ENCODE data around the gene NR2F2.

Gene NR2F2

DNA sequence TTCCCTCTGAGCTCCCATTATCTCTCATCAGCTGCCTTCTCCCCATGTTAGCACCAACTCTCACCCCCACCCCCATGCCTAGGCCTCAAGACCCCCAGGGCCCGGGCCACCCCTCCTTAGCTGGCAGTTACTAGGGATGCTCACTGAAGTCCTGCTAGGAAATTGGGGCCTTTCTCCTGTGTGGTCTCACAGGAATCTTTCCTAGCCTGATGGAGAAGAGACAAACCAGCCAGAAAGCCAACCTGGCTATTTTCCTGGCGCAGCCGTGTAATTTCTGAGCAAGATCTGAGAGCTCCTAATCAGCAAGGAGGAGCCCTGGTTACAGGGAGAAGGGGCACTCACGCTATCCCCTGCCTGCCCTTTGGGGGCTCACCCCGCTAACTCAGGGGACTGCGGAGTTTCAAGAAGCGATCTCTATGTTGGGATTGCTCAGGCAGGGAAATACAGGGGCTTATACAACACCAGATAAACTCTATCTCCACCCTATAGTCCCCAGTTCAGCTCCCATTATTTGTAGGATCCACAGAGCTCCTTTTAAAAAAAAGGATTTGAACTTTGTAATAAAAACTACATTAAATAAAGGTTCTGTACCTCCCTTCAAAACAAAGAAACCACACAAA, 25.2 kb downstream of the NR2F2 start:
- no peak for DNase-seq

DNA sequence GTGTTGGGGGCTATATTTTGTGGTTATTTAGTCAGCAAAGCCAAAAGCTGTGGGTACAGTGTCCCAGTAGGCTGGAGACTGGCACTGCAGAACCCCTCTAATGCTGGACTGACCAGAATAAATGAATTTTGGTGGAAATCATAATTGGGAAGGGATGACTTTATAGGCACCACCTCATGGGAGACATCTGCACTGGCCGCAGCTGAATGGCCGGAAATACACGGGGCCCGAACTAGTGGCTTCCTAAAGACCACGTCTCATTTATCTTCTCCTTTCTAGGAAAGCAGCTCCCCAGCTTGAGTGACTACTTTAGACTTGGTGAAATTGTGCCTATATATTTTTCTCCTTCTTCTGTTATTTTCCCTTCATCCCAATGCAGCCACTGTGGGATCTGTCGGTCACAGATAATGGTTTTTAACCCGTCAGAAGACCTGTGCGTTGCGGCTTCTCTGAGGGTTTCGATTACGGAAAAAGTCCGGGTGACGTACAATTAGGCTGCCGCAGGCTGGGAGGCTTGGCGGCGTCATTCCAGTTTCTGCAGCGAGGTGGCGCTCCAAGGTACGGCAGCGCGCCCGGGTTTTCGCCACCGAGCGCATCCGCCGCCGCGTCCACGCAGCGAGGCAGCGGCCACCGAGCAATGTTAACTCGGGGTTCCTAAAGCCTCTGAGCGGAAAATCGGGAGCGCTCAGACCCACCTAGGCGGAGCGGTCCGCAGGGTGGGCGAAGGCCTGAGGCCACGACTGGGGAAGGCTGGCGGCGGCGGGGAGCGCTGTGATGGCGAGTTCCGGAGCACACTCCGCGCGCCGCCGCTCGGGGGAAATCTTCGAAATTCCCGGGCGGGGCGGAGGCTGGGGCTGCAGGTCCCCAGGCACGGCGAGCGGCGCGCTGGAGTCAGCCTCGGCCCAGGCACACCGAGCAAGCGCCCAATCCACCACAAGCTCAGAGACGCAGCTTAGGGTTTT, 26.3 kb downstream of the NR2F2 start:
- peak; percentile 85 for DNase-seq

DNA sequence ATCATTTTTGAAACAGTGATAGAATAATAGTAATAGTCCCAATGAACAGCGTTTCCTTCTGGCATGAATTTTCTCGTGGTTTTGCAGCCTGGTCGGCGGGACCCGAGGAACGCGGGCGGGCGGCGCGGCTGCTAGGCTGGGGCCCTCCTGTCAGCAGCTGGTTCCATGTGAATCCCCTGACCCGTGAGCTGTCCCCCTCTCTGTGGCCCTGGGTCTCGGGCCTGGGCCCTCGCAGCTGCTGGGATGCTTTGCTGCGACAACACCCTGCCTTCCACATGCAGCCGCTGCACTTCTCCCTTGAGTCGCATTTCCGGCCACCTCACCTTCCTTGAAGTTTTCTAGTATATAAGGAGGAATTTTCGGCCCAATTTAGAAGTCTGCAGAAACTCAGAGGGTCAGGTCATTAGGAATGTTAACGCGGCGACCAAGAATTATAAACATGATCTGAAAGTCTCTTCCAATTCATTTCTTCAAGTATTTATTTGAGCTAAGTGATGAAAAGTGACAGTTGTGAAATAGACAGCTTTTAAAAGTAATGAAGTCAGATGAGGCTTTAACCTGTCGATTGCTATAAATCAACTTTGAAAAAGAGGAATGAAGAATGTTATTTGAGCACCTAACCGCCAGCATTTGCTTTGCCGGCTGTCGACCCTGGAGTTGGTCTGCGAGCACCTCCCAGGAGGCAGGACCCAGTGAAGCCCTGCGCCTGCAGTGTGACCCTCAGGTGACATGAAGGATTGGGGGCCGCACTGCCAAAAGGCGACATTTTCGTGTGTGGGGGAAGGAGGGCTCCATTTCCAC, 27.7 kb downstream of the NR2F2 start:
- no peak for DNase-seq

DNA sequence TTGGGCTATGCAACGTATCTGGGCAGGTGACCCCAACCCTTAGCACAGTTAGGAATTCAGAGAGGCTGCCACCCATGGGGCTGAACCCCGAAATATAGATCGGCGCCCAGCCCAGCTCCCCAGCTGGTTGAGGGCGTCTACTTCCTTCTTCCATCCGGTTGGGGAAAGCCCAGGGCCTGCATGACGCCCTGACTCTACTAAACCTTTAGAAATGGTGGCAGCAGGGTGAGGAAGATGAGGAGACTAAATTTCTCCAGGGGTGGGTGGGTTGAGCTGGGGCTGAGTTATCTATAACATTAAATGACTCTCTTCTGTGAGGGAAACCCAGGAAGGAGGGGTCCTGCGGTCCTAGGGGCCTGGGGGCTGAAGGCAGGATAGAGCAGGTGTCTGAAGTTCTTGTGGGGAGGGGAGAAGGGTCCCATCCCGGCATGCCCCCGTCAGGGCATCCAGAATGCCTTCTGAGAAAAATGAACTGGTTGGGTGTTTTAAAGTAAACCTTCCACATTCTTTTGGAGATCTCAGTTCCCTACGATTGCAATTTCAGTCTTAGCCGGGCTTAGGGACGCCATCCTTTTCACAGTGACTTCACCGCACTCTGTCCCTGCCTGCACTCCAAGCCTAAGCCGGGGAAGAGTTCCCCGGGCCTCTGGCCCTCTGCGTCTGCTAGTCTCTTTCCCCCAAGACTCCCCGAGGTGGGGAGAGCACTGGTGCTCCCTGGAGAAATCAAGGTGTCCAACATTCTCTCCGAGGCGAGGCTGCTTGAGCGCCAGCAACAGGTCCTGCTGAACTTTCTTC, 28.5 kb downstream of the NR2F2 start:
- no peak for DNase-seq

DNA sequence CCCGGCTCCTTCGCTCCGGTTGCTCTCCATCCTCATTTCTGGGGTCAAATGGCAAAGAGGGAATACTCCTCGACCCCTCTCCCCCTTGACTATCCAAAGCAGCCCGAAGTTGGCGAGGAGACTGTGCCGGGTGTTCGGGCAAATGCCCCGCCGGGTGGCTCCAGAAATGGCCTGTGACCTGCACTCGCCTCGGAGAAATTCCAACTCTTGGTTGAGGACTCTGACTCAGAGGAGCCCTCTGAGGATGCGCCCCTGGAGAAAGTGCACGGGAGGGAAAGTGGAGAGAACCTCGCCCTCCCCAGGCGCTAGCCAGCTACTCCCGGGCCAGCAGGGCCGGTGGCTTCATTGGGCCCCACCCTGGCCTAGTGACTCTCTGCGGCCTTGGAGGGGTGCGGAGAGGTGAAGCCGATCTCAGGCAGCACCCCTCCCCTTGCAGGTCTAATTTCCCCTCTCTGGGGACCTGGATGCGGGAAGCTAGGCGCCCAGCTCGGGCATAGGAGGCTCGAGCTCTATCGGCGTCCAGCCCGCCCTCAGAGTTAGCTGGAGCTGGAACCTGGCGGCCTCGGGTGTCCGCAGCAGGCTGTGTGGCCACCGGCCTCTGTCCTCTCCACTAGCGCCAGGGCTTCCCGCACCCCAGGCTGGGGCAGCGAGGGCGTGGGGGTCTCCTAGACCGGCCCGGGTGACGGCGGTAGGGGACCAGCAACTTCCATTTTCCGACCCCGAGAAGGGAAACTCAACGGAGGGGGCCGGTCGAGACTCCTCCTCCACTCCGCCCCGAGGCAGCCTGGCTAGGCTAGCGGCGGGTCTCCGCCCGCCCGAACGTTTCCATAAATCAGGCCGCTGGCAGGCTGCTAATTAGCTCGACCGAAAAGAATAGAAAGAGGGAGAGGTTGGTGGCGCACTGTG, 29.4 kb downstream of the NR2F2 start:
- DNase-seq = no peak

DNA sequence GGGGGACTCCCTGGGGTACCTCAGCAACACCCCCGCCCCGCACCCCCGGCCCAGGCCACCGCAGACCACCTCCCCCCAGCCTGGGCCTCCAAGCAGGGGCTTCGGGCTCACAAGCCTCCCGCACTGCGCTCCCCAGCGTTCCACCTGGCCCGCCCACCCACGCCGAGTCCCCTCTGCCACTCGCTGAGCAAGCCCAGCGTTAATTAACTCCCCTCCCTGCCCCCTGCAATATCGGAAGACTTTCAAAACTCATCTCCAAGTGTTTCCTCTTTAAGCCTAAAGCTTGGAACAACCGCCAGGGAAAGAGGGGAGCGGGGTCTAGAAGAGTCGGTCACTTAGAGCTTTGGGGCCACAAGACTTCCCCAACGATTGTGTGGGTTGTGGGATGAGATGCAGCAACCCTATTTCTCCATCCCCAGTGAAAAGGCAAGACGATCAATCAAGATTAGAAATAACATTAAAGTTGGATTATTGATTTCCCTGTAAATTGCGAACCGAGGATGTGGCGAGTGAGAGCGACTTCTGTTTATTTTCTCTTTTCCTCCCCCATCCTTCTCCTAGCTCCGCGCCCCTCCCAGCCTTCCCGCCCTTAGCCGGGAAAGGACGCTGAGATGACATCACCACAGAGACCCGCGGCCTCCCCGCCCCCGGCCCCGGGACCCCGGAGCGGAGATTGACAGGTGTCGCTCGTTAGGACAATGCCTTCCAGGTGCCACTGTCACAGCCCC, 30.2 kb downstream of the NR2F2 start:
- no peak for DNase-seq

DNA sequence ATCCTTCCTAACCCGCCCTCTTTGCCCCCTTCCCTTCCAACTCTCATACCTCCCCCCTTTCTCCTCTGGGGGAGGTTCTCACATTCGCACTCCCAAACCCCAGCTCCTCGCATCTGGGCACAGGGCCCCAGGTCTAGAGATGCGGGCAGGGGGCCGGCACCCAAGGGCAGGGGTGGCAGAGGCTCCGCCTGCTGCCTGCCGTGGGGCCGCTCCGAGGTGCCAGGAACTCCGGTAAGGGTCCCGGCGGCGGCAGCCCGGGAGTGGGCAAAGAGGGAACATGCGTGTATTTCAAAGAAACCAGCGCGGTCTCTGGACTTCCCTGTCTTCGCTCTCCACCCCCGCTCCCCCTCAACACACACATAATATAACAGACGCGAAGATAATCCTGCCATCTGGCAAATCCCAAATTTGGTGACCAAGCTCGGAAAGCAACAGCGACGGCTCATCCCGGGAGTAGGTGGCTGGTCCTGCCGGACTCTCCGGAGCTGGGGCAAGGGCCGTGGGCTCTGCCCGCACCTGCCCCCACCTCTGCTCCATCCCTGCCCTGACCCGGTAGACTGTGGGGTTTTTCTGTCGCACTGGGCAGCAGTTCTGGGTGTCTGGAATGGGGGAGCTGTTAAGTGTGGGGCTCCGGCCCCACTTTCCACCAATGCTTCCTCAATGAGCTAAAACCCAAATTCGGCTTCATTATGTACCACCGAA, 31.0 kb downstream of the NR2F2 start:
- no peak for DNase-seq

DNA sequence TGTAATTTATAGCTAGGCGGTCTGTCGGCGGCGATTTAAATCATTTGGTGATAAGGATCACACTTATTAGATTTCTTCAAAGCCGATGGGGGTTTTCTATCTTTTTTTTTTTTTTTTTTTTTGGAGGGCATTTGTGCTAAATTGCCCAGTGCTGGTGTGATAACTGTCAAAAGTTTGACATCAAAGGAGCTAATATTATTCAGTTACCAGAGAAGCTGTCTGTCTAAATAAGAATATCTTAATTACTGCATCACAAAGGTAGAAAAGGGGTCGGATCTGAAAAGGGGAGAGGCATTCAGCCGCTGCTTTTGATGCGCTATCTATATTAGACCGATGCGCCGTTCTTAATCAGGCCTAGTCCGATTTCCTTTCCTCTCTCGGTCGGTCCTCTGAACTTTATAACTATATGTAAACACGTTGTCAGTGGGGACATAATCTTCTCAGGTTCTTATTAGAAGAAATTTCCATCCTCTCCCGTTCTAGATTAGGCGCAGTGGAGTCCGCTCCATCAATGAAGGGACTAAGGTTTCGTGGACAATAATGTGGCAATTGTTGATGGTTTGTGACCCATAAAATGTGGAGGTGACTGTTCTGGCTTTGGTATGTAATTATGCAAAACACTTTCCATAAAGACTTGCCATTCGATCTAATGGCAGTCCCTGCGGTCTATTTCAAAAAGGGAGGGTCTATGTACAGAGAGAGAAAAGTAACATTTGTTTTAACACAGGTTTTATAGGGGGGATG, 31.7 kb downstream of the NR2F2 start:
- no peak for DNase-seq

DNA sequence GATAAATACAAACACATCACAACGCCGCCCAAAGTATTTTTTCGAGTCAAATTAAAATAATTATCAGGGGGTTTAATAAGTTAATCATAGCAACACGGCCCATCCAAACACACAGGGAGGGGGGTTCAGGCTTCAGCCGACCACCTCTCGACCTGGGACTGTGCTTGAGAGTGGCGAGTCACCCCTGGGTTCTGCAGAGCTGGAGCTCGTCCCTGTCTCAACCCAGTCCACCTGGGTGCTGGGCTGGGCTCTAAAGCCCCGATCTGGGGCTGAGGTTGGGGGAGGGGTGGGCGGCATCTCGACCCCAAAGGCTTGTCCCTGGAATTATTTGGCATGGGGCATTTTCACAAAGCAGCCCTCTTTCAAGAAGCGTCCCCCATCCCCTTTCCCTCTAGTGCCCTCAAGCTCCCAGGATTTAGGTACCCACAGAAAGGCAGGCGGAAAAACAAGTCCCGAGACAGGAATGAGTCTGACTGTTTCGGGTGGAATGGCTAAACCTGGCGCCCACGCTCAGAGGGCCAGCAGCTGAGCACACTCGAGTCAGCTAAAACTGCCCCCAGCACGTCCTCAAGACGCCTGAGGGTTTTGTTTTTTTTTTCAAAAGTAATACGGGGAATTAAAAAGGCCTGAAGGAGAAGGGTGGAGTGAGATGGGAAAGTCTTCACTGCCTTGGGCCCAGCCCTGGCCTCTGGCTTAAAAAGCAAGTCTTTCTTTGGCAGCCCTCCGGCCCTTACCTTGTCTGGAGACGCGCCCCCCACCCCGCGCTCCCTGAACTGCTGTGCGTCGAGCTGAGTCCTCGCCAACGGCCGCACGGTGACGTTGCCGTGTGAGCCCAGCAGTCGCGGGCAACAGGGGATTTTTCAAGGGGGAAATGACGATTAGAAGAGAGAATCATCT, 32.5 kb downstream of the NR2F2 start:
- no peak for DNase-seq

DNA sequence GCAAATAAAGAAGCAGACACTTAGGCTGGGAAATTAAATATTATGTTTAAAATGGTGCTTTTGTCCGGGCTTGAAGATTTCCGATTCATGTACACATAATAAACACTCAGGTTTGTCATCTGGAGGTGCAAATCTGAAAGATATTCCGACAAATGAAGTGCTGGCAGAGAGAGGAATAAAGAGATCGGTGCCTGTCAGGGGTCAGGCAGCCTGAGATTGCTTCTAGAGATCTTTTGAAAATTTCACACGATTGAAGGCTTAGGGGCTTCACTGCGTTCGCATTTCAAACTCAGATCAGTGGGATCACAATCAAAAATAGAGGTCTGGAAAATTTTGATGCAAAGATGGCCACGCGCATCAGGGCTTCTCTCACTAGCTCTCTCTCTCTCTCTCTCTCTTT, 33.2 kb downstream of the NR2F2 start:
- no peak for DNase-seq

DNA sequence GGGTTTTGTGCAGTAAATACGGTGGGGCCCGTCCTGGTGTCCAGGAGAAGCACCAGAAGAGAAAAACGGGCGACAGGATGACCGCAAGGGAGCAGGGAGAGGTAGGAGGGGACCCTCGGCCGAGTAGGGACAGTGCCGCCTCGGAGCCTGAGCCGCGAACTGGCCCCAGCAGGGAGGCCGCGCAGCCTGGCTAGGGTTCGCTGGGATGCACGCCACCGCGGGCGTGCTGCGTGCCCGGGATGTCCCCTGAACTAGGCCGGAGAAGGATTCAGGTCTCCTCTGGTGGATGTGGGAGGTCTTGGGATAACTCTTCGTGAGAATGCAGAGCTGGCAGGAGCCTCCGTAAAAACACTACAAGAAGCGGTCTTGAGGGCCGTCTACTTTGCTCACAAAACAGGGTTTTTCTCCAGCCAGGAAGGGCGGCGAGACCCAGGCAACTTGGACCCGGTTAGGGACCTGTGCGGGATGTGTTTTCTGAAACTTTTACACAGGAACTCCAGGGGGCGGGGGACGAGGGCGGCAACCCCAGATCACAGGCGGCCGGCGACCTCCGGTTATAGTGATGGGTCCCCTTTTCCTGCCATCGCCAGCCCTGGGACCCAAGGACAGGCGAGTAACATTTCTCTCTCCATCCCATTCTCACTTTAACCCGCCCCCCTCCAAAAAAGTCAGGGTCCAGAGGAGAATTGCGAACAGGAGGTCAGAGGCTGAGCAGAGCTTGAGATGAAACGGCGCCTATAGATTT, 35.5 kb downstream of the NR2F2 start:
- no peak for DNase-seq

DNA sequence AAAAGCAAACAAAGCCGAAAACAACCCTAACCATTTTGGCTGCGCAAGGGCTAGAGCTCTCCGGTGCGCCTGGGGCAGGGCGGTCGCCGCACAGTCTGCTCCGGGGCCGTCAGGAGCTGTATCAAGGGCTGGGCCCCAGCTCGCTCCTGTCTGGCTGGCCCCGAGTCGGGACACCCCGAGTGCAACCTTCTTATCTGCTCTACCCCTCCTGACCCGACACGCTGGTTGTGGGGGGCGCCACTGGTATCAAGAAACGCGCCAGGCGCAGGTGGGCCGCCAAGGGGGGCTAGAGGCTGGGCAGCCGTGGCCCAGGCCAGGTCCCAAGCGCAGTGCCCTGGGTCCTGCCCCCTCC, 36.0 kb downstream of the NR2F2 start:
- no peak for DNase-seq

DNA sequence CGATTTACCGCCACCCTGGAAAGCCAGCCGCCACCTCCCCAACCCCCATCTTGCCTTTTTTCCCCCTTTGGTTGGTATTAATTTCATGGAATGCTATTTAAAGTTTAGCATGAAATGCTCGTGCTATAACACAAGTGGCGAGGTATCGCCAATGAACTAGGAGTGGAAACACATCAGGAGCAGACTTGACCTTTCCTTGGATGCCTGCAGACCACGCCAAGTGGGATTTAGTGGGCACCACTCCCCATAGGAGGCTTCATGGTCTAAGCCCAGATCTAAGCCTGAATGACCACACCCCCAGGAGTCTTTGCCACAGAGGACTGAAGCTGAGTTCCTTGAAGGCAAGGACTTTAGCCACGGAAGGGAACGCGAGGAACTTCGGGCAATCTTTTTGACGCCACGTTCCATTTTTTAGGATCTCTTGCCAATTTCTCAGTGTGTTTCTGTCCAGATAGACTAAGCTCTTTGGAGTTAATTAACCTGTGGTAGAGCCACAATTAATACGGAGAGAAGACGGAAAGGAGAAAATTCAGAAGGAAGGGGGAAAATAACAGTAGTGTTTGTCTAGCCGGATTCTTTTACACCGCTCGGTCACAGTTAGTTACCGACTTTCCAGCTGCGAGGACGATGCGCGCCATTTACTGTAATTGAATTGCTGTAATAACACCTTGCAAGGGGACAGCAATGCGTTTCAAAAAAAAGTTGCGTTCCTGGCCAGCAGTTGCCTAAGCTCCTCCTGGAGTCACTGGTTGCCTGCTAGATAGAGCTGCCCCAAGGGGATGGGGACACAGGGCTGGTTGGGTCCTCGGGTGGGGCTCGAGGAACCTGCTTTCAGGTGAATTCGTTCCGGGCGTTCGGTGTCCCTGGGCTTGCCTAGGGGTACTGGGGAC, 37.1 kb downstream of the NR2F2 start:
- DNase-seq = no peak

DNA sequence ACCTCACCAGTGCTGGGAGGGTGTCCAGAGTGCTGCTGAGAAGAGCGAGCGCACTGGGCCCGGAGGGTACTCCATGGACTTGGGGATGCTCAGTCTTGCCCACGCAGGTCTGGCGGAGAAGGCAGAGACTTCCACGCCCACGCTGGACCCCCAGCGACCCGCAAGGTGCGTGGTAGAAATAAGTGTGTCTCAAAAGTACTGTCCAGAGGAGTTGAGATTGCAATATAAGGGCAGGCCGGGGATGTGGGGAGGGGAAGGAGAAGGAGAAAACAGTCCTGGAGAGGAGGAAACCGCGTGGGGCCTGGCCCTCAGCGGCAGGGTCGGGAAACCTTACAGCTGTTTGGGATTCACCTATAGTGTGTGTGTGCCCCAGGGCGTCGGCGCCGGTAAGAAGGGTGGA, 38.9 kb downstream of the NR2F2 start:
- DNase-seq = no peak

DNA sequence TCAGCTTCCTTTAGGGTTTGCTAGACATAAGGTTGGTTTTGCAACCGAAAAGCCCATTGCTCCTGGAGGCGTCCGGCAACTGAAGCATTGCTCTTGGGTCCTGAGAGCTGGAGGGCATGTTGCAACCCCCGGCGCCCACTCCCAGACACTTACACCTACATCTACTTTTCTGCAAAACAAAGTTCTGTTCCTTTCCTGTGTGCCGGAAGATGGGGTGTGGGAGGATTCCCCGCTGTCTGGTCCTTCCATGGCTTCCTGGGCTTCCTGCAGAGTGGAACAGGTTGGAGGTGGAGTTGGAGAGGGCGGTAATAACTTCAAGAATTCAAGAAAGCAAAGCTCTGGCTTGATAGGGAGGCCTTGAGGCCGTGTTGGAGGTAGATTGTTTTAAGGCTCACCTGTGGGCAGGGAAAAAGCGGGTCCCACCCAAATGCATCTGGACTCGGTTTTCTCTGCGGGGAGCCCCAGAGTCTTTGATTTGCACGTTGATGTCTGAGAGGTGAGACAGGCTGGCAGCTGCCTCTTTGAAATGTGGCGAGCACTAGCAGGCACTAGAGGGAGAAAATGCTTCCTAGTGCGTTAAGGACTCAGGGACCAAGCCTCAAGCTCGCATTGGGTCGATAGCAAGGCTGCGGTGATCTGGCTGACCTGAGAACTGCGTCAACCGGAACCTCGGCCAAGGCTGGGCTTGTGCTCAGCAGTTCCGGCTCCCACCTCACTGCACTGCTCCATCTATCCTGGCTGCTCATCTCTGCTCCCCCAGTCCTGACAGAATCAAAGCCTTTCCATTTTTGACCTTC, 39.5 kb downstream of the NR2F2 start:
- DNase-seq = no peak

DNA sequence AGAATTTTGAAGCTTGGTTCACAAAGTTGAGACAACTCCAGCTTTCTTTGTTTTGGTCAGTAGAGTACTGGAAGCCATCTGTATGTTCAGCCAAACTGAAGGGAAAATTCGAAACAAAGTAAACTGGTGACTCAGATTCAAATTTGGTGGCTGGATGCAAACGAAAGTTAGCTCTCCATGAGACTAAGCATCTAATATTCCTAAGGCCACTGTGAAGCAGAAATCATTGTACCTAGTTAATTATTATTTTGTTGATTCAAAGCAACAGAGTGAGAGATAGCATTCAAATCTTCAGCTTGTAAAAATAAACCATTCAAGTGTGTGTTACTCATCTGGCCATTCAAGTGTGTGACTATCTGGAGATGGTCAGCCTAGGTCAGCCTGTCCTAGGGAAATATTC, 42.1 kb downstream of the NR2F2 start:
- no peak for DNase-seq

Data from EL (cell line).